22Rv1 (cell line): ENCODE measurements around the gene TANGO2.

Source experiments
- CTCF ChIP-seq: fragments of 450-650 bp; IDR thresholded peaks from 2 replicates; pipeline ENCODE4 v1.5.1; 2017; ENCODE audit warnings: mild to moderate bottlenecking
- ZFX ChIP-seq: fragments of 450-650 bp; IDR thresholded peaks from 2 replicates; pipeline ENCODE4 v1.6.1; 2017; ENCODE audit warnings: antibody characterized with exemption, borderline replicate concordance

- TF ChIP-seq CTCF (no peak), ZFX (no peak)
Measured at GRCh38 chr22:19986410-19987341, 34.2 kb upstream of the TANGO2 start.
